GM19193 (cell line): ENCODE results near the gene JAM2.

Source experiments
- POLR2A ChIP-seq: IDR thresholded peaks from 4 replicates; pipeline ENCODE4 v1.6.1; 2011; ENCODE audit not compliant: insufficient read depth, insufficient read length; ENCODE audit errors: extremely low read depth

Gene JAM2

GRCh38 chr21:25735646-25736597 is 96.9 kb downstream of the JAM2 start:
- TF ChIP-seq POLR2A, result no peak

DNA sequence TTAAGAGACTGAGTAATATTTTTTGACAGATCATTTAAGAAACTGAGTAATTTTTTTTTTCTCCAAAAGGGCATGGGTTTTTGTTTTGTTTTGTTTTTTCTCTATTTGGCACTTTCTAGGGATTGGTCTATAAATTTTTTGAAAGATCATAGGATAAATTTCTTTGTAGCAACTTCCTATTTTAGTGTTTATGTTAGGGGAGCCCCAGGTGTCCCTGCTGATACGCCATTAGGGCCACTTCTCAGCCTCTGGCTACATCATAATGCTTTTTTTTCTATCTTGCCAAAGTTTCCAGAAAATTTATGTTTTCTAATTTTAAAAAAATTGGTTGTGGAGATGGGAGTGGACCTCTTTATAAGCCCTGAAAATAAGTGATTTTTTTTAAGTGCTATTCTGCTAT is 98.4 kb downstream of the JAM2 start:
- TF ChIP-seq POLR2A, result no peak

DNA sequence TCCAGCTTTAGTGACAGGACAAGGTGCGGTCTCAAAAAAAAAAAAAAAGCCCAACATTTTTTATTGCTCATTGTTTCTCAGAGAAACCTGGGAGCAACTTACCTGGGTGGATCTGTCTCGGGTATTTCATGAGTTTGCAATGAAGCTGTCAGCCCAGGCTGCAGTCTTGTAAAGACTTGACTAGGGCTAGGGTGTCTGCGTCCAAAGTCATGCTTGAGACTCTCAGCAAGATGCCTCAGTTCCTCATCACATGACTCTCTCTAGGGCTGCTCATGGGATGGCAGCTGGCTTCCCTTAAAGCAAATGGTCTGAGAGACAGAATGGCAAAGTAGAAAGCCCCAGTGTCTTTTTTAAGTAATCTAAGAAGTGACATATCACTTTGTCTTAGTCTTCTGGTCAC is 103.8 kb downstream of the JAM2 start:
- TF ChIP-seq POLR2A, result no peak

DNA sequence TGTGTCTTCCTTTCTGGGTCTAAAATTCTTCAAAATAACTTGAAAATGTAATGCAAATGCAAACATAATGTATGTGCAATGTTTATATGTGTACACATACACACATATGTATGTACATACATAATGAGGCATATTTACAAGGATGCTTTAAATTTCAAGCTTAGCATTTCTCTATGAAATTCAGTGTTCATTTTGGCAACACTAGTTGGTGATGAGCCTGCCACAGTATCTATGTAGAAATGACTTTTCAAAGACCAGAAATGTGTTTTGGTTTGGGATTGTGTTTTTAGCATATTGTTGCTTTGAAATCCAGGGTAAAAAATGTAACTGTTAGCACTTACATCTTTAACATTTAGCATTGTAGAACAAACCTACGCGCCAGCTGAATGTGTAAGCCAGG is 105.8 kb downstream of the JAM2 start:
- TF ChIP-seq POLR2A, result no peak

DNA sequence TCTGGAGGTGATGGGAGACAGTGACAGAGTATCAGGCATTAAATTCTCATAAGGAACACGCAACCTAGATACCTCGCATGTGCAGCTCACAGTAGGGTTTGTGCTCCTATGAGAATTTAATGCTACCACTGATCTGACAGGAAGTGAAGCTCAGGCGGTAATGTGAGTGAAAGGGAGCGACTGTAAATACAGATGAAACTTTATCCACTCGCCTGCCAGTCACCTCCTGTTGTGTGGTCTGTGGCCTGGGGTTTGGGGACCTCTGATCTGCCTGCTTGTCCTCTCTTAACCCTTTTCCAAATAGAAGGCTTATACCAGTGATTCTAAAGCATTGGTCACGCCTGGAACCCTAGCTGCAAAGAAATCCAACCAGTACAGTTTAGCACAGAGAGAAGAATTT is 111.0 kb downstream of the JAM2 start:
- TF ChIP-seq POLR2A, result no peak

- TF ChIP-seq POLR2A, result no peak
These were observed 113.4 kb downstream of the JAM2 start for GRCh38 chr21:25752416-25752815.

DNA sequence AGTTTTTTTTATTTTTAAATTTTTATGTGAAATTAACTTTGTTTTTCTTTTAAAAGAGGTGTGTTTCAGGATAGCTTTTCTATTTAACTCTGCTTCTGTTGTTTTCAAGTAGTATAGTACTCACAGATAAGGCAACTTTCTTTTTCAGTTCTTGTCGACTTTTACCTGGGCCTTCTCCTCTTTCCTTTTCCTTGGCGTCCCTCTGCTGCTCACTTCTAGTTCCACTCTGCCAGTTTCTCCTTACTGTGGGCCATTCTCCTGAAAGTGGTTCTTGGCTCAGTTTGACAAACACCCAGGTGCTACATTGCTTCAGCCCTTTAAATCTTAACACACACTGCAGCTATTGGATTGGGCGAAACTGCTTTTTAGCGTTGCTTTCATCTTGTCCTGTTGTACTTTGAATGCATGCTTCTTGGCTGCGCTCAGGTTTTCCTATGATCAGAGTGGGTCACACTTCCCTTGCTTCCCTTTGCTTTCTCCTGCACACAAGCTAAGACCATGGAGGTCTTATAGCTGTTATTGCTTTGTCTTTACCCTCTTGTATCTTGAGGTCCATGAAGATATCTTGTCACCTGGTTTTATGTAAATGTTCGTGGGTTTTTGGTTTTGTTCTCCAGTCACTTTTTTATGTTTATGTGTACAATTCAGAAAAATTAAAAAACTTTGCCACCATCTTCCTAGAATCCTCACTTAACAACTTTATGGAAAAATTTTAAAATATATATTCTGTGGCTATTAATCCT is 117.3 kb downstream of the JAM2 start:
- TF ChIP-seq POLR2A, result no peak

GRCh38 chr21:25757531-25757930 is 118.5 kb downstream of the JAM2 start:
- no peak for TF ChIP-seq POLR2A

- TF ChIP-seq POLR2A, result no peak
These were observed 120.5 kb downstream of the JAM2 start for GRCh38 chr21:25759573-25759972.

DNA sequence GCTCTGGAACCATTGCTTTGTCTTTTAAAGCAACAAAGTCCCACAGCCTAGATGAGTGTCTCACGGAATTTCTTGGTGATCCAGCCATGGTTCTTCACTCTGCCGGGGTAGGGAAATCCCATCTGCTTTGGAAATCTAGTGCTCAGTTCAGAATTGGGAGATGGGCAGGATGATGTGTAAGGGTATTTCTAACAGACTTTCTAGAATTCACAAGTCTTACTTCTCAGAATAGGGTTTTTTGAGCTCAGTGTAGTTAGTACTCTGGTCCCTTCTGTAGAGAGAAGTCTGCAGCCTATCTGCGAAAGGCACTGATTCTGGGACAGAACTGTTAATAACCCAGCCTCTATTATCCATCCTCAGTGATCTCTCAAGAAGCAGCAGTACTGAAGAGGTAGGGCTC is 121.0 kb downstream of the JAM2 start:
- no peak for TF ChIP-seq POLR2A

GRCh38 chr21:25760677-25761076 is 121.6 kb downstream of the JAM2 start:
- no peak for TF ChIP-seq POLR2A

DNA sequence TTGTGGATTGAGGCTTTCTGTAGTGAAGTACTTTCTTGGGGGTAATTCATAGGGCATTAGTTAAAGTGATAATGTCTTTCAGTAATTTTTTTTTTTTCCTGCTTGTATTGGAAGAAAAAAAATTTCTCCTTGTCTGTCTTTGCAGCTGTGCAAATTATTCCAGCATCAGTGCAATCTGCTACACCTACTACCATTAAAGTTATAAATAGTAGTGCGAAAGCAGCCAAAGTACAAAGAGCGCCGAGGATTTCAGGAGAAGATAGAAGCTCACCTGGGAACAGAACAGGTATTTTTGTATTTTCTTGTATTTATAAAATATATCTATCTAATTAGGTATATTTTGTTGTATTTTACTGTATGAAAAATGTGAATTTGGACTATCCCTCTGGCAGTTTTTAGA is 125.0 kb downstream of the JAM2 start:
- no peak for TF ChIP-seq POLR2A
